HG03159 (cell line): Measurements from ENCODE around the gene SLAMF9.
A peak's percentile ranks its signal among the peaks of the same experiment; 100 is the strongest.

ENCODE experiments used
- ATAC-seq: cut with Tn5 transposase; IDR thresholded peaks from one replicate; pipeline ENCODE4 v1.9.1; 2021; ENCODE audit warnings: mild to moderate bottlenecking, moderate library complexity; ENCODE audit not compliant: unreplicated experiment

Gene SLAMF9

DNA sequence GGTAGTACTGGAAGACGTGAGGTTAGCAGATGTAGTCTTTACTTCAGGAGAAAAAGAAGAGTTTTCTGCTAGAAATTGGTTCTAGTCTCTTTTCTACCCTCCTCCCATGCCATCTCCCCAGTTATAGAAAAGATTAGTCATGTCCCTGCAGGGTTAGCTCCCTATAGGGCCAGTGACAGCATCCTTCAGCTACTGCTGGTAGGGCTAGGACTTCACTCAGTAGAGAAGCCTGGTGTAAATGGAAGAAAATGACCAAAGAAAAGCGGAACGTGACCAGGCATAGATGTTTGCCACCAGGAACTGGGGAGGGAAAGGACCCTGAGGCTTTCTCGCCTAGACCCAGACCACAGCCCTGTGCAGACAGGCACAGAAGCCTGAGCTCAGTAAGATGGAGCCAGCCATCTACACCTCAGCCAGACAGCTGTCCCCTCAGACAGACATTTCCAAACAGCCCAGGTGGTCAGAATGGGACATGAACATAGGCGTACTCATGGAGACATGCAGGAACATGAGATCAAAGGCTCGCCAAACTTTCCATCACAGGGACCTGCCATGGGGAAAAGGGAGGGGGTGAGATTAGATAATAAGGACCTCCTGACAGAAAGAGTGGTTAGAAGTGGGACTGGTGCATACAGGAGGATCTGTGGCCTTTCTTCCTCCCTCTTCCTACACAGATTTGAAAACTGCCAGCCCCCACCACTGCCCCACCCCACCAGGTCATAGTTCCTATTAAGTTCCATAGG lies 23.5 kb upstream of the SLAMF9 start:
- no peak for ATAC-seq

- ATAC-seq, result no peak
Observed at GRCh38 chr1:159974350-159974965, 20.4 kb upstream of the SLAMF9 start.

DNA sequence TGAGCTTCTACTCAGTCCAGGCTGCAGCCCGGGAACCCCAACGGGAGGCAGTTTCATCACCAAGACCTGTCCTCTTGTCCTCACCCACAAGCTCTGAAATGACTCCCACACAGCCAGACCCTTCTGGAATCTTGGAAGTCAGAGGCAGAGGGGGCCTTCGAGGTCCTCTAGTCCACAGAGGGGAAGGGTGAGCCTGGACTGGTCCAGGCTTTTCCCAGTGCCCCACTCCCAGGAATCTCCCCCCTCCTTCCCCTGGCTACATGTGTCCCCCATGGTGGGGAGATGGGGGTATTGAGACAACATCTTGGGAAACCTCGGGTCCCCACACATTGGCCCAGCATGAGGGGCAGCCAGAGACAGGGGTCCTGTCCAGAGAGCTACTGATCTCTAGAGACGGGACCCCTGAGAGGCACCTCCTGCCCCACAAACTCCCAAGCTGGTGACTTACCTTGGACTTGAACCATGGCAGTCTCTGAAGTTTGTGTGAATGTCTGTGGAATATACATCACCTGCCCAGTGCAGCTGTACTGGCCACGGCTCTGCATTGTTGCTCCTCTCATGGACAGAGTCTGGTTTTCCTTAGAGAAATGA lies 19.4 kb upstream of the SLAMF9 start:
- no peak for ATAC-seq

GRCh38 chr1:159972443-159973205 lies 18.6 kb upstream of the SLAMF9 start:
- ATAC-seq, result no peak

- no peak for ATAC-seq
Observed at GRCh38 chr1:159970932-159971342, 16.9 kb upstream of the SLAMF9 start.

GRCh38 chr1:159968901-159969300 lies 14.9 kb upstream of the SLAMF9 start:
- no peak for ATAC-seq

DNA sequence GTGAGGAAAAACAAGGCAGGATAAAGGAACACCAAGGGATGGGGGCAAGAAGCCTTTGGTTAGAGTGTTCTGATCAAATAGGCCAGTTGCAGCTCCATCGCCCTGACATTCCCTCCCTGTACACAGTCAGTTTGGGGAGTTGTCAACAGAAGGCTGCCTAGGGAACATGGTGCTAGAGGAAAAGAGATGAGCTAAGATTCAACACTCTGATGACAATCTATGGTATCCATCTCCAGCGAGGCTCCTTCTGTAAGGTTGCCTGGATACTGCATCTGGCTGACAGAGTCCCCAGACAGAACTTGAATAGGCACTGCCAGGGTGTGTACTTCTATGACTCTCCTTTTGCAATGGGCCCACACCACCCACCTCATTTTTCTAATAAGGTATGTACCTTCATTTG lies 11.2 kb upstream of the SLAMF9 start:
- ATAC-seq, result no peak

GRCh38 chr1:159964144-159964543 lies 10.1 kb upstream of the SLAMF9 start:
- no peak for ATAC-seq

DNA sequence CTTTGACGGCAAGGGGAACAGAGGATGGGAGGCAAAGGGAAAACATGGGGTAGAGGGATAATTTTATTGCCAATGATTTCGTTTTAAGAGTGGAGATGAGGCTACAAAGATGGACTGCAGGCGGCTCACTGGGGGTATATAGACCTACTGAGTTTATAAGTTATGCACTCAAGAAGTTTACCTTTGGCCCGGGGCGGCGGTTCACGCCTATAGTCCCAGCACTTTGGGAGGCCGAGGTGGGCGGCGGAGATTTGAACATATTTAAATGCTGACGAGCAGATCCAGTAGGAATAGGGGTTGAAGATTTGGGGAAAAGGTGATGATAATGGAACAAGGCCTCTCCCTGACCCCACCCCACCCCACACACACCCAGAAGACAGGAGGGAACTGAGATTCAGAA lies 8.1 kb upstream of the SLAMF9 start:
- ATAC-seq, result no peak

DNA sequence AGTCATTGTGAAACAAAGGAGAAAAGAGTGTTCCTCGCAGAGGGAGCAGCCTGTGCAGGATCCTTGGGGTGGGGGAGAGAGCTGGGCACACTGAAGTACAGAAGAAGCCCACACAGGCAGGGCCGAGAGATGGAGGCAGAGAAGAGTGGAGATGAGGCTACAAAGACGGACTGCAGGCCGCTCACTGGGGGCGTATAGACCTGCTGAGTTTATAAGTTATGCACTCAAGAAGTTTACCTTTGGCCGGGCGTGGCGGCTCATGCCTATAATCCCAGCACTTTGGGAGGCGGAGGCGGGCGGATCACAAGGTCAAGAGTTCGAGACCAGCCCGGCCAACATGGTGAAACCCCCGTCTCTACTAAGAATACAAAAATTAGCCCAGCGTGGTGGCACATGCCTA lies 7.6 kb upstream of the SLAMF9 start:
- no peak for ATAC-seq

- ATAC-seq, result no peak
Observed at GRCh38 chr1:159960721-159961381, 6.8 kb upstream of the SLAMF9 start.

- no peak for ATAC-seq
Observed at GRCh38 chr1:159959451-159959850, 5.4 kb upstream of the SLAMF9 start.

DNA sequence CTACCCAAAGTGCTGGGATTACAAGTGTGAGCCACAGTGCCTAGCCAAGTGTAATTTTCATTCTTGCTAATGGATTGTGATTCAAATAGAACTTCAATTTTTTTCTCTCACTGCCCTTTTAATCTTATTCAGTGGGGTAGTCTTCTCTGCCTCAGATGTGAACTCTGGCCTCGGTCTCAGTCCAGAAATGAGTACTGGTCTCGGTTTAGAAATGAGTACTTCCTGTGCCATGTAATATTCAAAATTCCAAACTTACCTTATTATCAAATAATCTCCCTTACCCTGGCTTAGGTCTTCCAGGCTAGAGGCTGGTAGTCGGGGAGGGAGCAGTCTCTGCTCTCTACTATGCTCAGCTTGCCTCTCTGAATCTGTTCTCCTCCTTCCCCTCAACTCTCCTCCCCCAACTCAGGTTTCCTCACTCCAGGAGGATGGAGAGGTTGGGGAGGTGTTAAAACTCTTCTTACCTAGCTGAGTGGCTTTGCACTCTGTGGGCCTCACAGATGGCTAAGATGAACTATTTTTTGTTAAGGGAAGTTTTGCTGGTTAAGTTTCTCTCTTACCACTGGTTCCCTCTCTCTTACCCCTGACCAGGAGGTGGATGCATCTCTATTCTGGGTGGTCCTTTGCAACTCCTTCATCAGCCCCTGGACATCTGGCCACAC lies 4.8 kb upstream of the SLAMF9 start:
- peak; percentile 64 for ATAC-seq

DNA sequence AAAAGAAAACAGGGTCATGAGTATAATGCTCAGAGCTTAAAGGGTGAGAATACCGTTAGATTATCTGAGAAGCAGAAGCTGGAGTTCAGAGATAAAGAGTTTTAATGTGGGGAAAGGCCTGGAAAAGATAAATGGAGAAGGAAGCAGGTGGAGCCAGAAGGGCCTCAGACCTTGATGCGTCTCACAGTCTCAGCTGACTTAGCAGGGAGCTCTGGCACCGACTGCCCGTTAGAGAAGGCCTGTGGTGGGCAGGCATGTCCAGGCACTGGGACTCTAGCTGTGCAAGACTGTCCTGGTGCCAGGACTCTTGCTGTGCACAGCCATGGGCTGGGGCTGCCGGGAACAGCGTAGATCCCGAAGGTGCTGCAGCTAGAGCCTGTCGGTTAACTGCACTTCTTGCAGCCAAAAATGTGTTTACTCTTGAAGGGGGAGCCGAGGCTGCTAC lies 3.8 kb upstream of the SLAMF9 start:
- no peak for ATAC-seq

- ATAC-seq, result no peak
Observed at GRCh38 chr1:159955456-159955855, 1.4 kb upstream of the SLAMF9 start.

- ATAC-seq, result no peak
Observed at GRCh38 chr1:159952932-159953331, 1.1 kb downstream of the SLAMF9 start.

DNA sequence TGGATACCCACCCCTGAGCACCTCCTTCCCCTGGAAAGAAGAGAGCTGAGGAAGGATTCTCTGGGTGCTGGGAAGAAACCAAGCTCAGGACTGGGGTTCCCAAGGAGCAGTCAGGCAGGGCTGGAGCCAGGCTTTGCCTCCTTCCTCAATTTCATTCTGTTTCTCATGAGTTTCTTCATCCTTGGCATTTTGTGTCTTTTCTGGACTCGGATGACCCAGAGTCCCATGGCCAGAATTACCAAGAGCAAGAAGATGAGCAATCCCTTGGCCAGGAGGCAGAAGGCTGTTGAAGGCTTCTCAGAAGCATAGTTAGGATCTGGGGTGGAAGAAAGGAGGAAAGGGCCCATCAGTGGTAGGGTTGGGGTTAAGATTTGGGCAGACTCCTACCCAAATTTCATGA lies 2.5 kb downstream of the SLAMF9 start:
- ATAC-seq, result no peak

DNA sequence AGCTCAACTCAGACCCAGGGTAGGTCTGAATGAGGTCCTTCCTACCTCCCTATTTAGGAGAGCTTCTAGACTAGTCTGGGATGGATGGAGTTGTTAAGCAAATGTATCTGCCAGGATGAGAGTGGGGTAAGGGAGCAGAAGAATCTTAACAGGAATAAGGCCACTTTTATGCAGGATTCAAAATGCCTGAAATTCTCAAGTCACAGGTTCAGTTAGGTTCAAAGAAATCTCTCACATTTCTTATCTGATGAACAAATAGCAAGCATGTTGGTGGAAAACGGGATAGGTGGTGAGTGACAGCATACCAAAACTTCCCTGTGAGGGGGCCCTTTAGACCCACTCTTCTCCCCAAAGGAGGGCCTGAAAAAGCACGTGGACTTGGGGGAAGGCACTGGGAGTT lies 3.0 kb downstream of the SLAMF9 start:
- ATAC-seq, result no peak

DNA sequence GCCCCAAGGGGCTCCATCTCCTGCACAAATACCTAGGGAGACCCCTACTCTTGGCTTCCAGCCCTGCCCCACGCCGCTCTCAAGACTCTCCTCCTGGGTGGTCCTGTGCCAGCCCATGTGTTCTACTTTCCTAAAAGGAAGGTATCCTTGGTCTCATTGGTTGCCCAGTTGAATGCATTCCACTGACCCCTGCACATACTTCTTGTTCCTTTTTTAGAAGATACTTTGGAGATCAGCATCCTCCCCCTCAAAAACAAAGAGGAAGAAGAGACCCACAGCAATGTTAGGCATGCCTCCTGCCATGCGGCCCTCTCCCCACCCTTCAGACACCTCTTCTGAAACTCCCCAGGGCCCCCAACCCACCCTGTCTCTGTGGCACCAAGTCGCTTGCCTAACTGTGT lies 4.1 kb downstream of the SLAMF9 start:
- no peak for ATAC-seq

DNA sequence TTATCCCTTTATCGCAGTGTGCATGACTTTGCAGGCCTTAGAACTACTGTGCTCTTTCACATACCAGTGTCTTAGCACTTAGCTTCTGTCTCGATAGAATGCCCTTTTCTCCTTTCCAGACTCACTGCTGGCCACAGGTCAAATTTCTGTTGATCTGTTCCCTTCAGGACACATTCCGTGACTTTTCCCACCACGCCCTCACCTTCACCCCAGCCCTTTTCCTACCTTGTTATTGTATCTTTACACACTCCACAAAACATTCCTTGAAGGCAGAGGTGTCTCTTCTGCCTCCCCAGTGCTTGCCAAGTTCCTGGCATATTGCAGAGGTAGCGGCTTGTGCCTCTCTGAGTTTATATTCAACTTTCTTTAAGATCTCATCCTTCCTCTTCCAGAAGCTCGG lies 4.9 kb downstream of the SLAMF9 start:
- no peak for ATAC-seq

- no peak for ATAC-seq
Observed at GRCh38 chr1:159947942-159948341, 6.1 kb downstream of the SLAMF9 start.
